Smooth muscle cell of the umbilical artery (primary cell): ENCODE data around the gene ASZ1. TPM values are rescaled to one million over a fixed set of nuclear protein-coding genes. Genes with fewer than 3 reads are reported as not detected.

Source experiments
- total RNA-seq: library from RNA; depleted of rRNA; stranded (reverse); fragments of >200 nt; gene quantifications from 2 replicates; pipeline ENCODE4 v1.2.3, GENCODE V29; 2014

Gene ASZ1
- total RNA-seq, result not detected in 2 replicates

GRCh38 chr7:117427258-117427701, at the start of gene ASZ1:
TSS of gene ASZ1 (minus strand) at chr7:117427493. CDS start at chr7:117427460, 33 bp downstream.

DNA sequence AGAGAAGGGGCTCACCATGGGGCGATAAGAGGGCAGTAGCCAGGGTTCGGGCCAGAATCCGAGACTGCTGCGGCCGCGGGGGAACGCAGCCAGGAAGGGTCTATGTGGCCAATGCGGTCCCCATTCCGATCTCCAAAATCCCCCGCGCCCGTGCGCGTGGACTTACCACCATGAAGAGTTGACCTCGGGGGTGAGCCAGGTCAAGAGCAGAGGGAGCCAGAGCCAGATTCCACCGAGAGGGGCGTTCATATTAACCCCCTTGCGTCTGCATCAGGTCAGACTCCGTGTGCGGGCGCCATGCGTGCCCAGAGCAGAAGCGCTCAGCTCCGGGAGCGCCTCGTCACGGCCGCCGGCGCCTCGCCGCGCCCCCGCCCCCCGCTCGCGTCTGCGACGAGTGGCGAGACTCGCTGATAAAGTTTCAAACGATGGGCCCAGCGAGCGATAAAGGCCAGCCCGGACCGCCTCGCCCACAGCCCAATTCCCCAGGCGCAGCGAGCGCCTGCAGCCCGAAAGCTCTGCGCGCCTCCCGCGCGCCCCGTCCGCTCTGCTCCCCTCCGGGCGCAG, 104.5 kb downstream of the ASZ1 start, which contains the start of gene WNT2:
Gene WNT2 (minus strand): TSS at position 318 of the 564 bp plus-strand sequence. CDS start 69 bp downstream, at position 249.

Other genes starting within 250 kb of the ASZ1 start
- 0.97 and 1.2 TPM in 2 replicates for gene WNT2, start 104.4 kb downstream of the ASZ1 start, total RNA-seq
- not detected in 2 replicates for gene CFTR, start 52.5 kb upstream of the ASZ1 start, total RNA-seq